Measurements from ENCODE around the gene WDTC1. TPM values are rescaled to one million over a fixed set of nuclear protein-coding genes. Genes with fewer than 3 reads are reported as not detected.

WDTC1 gene
- total and polyA plus RNA-seq, 2 of the 8 experiments (the other 6 are each of a cell fraction or from before 2014, with no cell fraction given) = 7.5 to 18.7 TPM

DNA sequence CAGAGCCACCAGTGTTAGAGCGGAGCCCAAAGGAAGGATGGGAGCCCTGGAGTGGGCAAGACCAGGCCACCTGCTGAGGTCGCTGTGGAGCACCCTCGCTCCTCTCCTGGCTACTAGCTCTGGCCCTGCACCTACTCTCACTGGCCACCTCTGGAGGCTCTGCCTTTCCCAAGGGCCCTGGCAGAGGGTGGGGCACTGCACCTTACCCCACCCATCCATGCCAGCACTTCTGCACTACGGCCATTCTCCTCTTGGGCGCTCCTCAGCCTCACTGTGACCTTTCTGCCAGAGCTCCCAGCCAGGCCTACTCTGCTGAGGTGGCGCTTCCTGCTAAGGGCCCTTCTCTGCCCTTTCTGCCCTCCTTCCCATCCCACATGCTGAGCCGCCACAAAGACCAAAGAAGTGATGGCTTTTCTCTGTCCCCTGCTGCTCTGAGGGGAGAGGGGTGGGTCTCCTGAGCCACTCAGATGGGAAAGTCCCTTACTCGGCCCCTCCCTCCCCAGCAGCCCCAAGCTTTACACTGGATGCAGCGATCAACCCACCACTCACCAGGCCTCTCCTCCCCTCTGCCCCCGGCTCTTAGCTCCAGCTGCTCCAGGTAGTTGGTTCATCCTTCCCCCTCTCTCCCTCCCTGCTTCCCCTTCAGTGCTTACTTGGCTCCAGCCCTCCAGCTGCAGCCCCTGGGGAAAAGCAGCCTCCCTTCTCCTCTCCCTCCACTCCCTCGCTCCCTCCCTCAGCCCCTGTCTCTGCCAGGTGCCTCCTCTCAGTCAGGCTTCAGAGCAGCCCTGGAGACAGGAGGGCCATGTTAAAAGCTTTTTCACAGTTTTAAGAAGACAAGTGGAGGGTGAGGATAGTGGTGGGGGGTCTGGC is 72.7 kb downstream of the WDTC1 start (continued):
- TF ChIP-seq, protein P1, sequence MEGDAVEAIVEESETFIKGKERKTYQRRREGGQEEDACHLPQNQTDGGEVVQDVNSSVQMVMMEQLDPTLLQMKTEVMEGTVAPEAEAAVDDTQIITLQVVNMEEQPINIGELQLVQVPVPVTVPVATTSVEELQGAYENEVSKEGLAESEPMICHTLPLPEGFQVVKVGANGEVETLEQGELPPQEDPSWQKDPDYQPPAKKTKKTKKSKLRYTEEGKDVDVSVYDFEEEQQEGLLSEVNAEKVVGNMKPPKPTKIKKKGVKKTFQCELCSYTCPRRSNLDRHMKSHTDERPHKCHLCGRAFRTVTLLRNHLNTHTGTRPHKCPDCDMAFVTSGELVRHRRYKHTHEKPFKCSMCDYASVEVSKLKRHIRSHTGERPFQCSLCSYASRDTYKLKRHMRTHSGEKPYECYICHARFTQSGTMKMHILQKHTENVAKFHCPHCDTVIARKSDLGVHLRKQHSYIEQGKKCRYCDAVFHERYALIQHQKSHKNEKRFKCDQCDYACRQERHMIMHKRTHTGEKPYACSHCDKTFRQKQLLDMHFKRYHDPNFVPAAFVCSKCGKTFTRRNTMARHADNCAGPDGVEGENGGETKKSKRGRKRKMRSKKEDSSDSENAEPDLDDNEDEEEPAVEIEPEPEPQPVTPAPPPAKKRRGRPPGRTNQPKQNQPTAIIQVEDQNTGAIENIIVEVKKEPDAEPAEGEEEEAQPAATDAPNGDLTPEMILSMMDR (IDR thresholded peaks at IDR 0.05; ENCODE audit: control extremely low read depth in 1 of 3, insufficient read depth in 1 of 3, low read depth in 1 of 3, low read length in 3 of 3) = peak; percentile 33 to 57 (median 41)
- TF ChIP-seq POU5F1 (IDR thresholded peaks at IDR 0.05; ENCODE audit: low read depth, low read length) (no peak), POLR2A (IDR thresholded peaks at IDR 0.05; ENCODE audit: control extremely low read depth in 1 of 2, low read depth in 2 of 2, low read length in 2 of 2) (0 out of 3 replicates have a peak, but pooled peaks of 1 of the 2 experiments have one; percentile 28), SIN3A (conservative IDR thresholded peaks at IDR 0.05 in 1 of 2, IDR thresholded peaks at IDR 0.05 in 1 of 2; ENCODE audit: low read depth in 1 of 2, low read length in 2 of 2) (0 out of 4 replicates have a peak, but pooled peaks of 1 of the 2 experiments have one; percentile 25), HDAC2 (IDR thresholded peaks at IDR 0.05; ENCODE audit: borderline replicate concordance in 1 of 2, low read depth in 2 of 2, low read length in 2 of 2) (peak in 1 of 2 experiments; percentile 79; a peak in 1 of 4 replicates), RAD21 (IDR thresholded peaks at IDR 0.05 in 1 of 2, conservative IDR thresholded peaks at IDR 0.05 in 1 of 2; ENCODE audit: low read depth in 2 of 2, low read length in 2 of 2) (0 out of 4 replicates have a peak, but pooled peaks of 1 of the 2 experiments have one; percentile 12), MAX (IDR thresholded peaks at IDR 0.05) (no peak), YY1 (IDR thresholded peaks at IDR 0.05; ENCODE audit: low read depth, low read length) (peak; percentile 45), TBP (IDR thresholded peaks at IDR 0.05; ENCODE audit: low read depth, low read length) (peak; percentile 60; the same call in 1 of the 2 replicates)
